SKM-1 treated with dmso at 0.1 percent for 144 hours (cell line): ENCODE data around the gene QRICH2.
"Not testable (repeated sequence)": the region's sequence is repeated elsewhere in the genome, so short reads cannot be mapped to it uniquely, and the experiment has no call there.

ENCODE experiments used
- DNase-seq: peaks from one replicate; lab custom pipeline; 2025; ENCODE audit not compliant: unreplicated experiment; lab: John Stamatoyannopoulos, UW

Gene QRICH2

GRCh38 chr17:76252040-76252954 lies 55.8 kb downstream of the QRICH2 start:
- DNase-seq: peak; percentile 79

- no peak for DNase-seq
These were observed 56.5 kb downstream of the QRICH2 start for GRCh38 chr17:76251478-76252039.

GRCh38 chr17:76250141-76250540 lies 57.9 kb downstream of the QRICH2 start:
- no peak for DNase-seq

GRCh38 chr17:76248013-76248782 lies 59.9 kb downstream of the QRICH2 start:
- DNase-seq: no peak

- no peak for DNase-seq
These were observed 60.8 kb downstream of the QRICH2 start for GRCh38 chr17:76247304-76247703.

- DNase-seq: peak; percentile 89
These were observed 61.7 kb downstream of the QRICH2 start for GRCh38 chr17:76246080-76247066.

- DNase-seq: not testable (repeated sequence)
These were observed 63.4 kb downstream of the QRICH2 start for GRCh38 chr17:76244721-76245120.

- DNase-seq: no peak
These were observed 64.0 kb downstream of the QRICH2 start for GRCh38 chr17:76243826-76244679.

GRCh38 chr17:76241691-76242255 lies 66.3 kb downstream of the QRICH2 start:
- no peak for DNase-seq

- DNase-seq: no peak
These were observed 66.9 kb downstream of the QRICH2 start for GRCh38 chr17:76241204-76241538.

- DNase-seq: no peak
These were observed 67.4 kb downstream of the QRICH2 start, which contains the start of gene RNF157 for GRCh38 chr17:76240461-76241203. TSS of gene RNF157 (minus strand) at chr17:76240493. CDS start at chr17:76240240, 253 bp downstream.

- DNase-seq: no peak
These were observed 68.4 kb downstream of the QRICH2 start for GRCh38 chr17:76239538-76240274.

GRCh38 chr17:76238847-76239537 lies 69.1 kb downstream of the QRICH2 start:
- no peak for DNase-seq

- DNase-seq: no peak
These were observed 70.2 kb downstream of the QRICH2 start for GRCh38 chr17:76237859-76238313.

- no peak for DNase-seq
These were observed 71.5 kb downstream of the QRICH2 start for GRCh38 chr17:76236603-76237002.

- no peak for DNase-seq
These were observed 72.2 kb downstream of the QRICH2 start for GRCh38 chr17:76235883-76236282.

GRCh38 chr17:76234354-76234679 lies 73.8 kb downstream of the QRICH2 start:
- no peak for DNase-seq
